HL-60 (cell line): ENCODE results near the gene DPP8.

Source experiments
- DNase-seq, 2 experiments: peaks; one replicate each; pipeline ENCODE4 v3.0.0-alpha.2; 2010 to 2020; ENCODE audit warnings: low read depth in 1 of 2, low spot score in 1 of 2
- H3K27ac ChIP-seq: fragments of 250-450 bp; sonication (Bioruptor Pico); replicated peaks from 2 replicates; pipeline ENCODE4 v1.5.1; 2020; ENCODE audit warnings: mild to moderate bottlenecking, moderate library complexity
- H3K27me3 ChIP-seq: fragments of 250-450 bp; sonication (Bioruptor Pico); 2 replicates; pipeline ENCODE4 v1.5.1; 2021; ENCODE audit warnings: mild to moderate bottlenecking, moderate library complexity; ENCODE audit not compliant: insufficient read depth, poor library complexity, severe bottlenecking
- H3K4me3 ChIP-seq: replicated peaks from 2 replicates; pipeline ENCODE4 v1.5.1; 2011; ENCODE audit warnings: mild to moderate bottlenecking, control low read depth, low read length; ENCODE audit not compliant: insufficient read depth
- GABPA ChIP-seq: IDR thresholded peaks from 2 replicates; pipeline ENCODE4 v1.6.1; 2012; ENCODE audit warnings: low read depth
- POLR2AphosphoS5 ChIP-seq: IDR thresholded peaks from 2 replicates; pipeline ENCODE4 v1.6.1; 2012; ENCODE audit warnings: low read depth
- SPI1 ChIP-seq: IDR thresholded peaks from 2 replicates; pipeline ENCODE4 v1.6.1; 2012; ENCODE audit warnings: low read depth, mild to moderate bottlenecking, borderline replicate concordance
- TF ChIP-seq, protein P1 (sequence below): IDR thresholded peaks from one replicate; pipeline ENCODE4 v1.5.1; 2011; ENCODE audit warnings: low read length, control low read depth, inconsistent platforms; ENCODE audit not compliant: insufficient read depth
- TF ChIP-seq, protein P2 (sequence below): IDR thresholded peaks from 2 replicates; pipeline ENCODE4 v1.6.1; 2012; ENCODE audit warnings: low read depth; ENCODE audit not compliant: insufficient replicate concordance

Gene DPP8

DNA sequence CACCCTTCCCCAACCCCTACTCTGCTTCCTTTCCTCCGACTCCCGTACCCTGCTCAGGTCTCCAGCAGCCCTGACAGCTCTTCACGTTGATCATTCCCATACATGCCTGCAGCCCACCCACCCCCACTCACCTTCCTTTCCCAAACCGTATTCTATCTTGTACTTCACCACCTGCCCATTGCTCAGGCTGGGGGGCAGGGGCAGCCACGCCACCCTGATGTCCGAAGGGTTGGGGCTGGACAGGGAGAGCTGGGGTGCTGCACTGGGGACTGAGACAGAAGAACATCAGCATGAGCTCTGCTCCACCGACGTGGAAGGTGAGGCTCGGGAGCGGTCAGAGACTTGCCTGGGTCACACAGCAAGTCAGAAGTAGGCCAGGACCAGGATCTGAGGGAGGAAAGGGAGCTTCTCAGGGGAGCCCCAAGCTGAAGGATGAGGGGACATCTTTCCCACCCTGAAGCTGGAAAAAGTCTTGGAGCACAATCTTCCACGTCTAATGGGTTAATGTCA is 123.2 kb downstream of the DPP8 start:
- H3K4me3 ChIP-seq, result no peak overlapping the region
- peaks cover 63% of the 10 kb centered on the region for H3K27me3 ChIP-seq
- DNase-seq, result no peak
- H3K27ac ChIP-seq, result no peak overlapping the region
- TF ChIP-seq SPI1, result no peak
- no peak for TF ChIP-seq GABPA

DNA sequence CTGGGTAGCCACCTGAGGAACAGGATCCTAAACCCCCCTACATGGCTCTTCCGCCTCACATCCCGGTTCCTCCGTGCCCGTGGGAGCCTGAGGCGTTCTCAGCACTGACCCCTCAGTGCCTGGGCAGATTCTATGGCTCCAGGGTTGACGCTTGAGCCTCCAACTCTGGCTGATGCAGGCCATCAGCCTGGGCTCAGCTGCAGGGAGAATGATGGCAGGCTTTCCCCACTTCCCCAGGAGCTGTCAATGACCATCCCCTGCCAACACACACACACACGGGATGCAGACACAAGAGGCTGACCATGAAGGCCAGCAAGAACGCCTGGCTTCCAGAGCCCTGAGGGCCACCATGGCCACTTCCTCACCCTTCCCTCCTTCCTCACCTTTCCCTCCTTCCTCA is 123.9 kb downstream of the DPP8 start:
- Histone ChIP-seq H3K27ac (no peak overlapping the region), H3K27me3 (peaks cover 62% of the 10 kb centered on the region), H3K4me3 (no peak overlapping the region)
- DNase-seq, result no peak
- TF ChIP-seq, protein P1, sequence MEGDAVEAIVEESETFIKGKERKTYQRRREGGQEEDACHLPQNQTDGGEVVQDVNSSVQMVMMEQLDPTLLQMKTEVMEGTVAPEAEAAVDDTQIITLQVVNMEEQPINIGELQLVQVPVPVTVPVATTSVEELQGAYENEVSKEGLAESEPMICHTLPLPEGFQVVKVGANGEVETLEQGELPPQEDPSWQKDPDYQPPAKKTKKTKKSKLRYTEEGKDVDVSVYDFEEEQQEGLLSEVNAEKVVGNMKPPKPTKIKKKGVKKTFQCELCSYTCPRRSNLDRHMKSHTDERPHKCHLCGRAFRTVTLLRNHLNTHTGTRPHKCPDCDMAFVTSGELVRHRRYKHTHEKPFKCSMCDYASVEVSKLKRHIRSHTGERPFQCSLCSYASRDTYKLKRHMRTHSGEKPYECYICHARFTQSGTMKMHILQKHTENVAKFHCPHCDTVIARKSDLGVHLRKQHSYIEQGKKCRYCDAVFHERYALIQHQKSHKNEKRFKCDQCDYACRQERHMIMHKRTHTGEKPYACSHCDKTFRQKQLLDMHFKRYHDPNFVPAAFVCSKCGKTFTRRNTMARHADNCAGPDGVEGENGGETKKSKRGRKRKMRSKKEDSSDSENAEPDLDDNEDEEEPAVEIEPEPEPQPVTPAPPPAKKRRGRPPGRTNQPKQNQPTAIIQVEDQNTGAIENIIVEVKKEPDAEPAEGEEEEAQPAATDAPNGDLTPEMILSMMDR, result no peak
- TF ChIP-seq SPI1, result no peak
- no peak for TF ChIP-seq GABPA
- TF ChIP-seq, protein P2, sequence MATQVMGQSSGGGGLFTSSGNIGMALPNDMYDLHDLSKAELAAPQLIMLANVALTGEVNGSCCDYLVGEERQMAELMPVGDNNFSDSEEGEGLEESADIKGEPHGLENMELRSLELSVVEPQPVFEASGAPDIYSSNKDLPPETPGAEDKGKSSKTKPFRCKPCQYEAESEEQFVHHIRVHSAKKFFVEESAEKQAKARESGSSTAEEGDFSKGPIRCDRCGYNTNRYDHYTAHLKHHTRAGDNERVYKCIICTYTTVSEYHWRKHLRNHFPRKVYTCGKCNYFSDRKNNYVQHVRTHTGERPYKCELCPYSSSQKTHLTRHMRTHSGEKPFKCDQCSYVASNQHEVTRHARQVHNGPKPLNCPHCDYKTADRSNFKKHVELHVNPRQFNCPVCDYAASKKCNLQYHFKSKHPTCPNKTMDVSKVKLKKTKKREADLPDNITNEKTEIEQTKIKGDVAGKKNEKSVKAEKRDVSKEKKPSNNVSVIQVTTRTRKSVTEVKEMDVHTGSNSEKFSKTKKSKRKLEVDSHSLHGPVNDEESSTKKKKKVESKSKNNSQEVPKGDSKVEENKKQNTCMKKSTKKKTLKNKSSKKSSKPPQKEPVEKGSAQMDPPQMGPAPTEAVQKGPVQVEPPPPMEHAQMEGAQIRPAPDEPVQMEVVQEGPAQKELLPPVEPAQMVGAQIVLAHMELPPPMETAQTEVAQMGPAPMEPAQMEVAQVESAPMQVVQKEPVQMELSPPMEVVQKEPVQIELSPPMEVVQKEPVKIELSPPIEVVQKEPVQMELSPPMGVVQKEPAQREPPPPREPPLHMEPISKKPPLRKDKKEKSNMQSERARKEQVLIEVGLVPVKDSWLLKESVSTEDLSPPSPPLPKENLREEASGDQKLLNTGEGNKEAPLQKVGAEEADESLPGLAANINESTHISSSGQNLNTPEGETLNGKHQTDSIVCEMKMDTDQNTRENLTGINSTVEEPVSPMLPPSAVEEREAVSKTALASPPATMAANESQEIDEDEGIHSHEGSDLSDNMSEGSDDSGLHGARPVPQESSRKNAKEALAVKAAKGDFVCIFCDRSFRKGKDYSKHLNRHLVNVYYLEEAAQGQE, result no peak
- no peak for TF ChIP-seq POLR2AphosphoS5

- H3K4me3 ChIP-seq, result no peak overlapping the region
- no peak for TF ChIP-seq POLR2AphosphoS5
- TF ChIP-seq, protein P1, result no peak
- no peak for TF ChIP-seq SPI1
- TF ChIP-seq, protein P2, result no peak
- TF ChIP-seq GABPA, result no peak
- no peak for DNase-seq
- H3K27ac ChIP-seq, result no peak overlapping the region
- peaks cover 59% of the 10 kb centered on the region for H3K27me3 ChIP-seq
Measured at GRCh38 chr15:65393091-65393490, 124.4 kb downstream of the DPP8 start.
